CD14-positive monocyte (primary cell): ENCODE data around the gene SOX5. TPM values are rescaled to one million over a fixed set of nuclear protein-coding genes. Genes with fewer than 3 reads are reported as not detected.

Experiments
- DNase-seq, 3 donors: peaks; one replicate each; pipeline ENCODE4 v3.0.0-alpha.2; 2011 to 2022
- H2AFZ ChIP-seq: 2 replicates; pipeline ENCODE4 v1.6.0; 2012; ENCODE audit warnings: mild to moderate bottlenecking, low read depth, low read length, inconsistent platforms; ENCODE audit not compliant: insufficient read depth, poor library complexity, severe bottlenecking
- H3K27ac ChIP-seq, 2 donors: 1 replicate in 1 of 2; 2 replicates in 1 of 2; pipeline ENCODE4 v1.5.1; 2012 to 2013; ENCODE audit warnings: low read length in 2 of 2, control low read depth in 1 of 2, inconsistent platforms in 1 of 2, low read depth in 1 of 2, mild to moderate bottlenecking in 1 of 2
- H3K27me3 ChIP-seq, 2 donors: one replicate each; pipeline versions ENCODE4 v1.6.0 to v1.6.1; 2011 to 2013; ENCODE audit warnings: low read length in 2 of 2; ENCODE audit not compliant: control insufficient read depth in 2 of 2, insufficient read depth in 2 of 2
- H3K36me3 ChIP-seq, 2 donors: replicated peaks in 1 of 2; 1 replicate in 1 of 2; 2 replicates in 1 of 2; pipeline versions ENCODE4 v1.5.1 to v1.6.1; 2012 to 2013; ENCODE audit warnings: low read length in 2 of 2, control low read depth in 1 of 2, inconsistent platforms in 1 of 2, mild to moderate bottlenecking in 1 of 2; ENCODE audit not compliant: insufficient read depth in 2 of 2, control insufficient read depth in 1 of 2
- H3K4me1 ChIP-seq, 2 donors: 1 replicate in 1 of 2; 2 replicates in 1 of 2; pipeline versions ENCODE4 v1.5.1 to v1.6.1; 2012 to 2013; ENCODE audit warnings: low read length in 2 of 2, control low read depth in 1 of 2, inconsistent platforms in 1 of 2, mild to moderate bottlenecking in 1 of 2, moderate library complexity in 1 of 2; ENCODE audit not compliant: insufficient read depth in 2 of 2, control insufficient read depth in 1 of 2
- H3K4me2 ChIP-seq: replicated peaks from 2 replicates; pipeline ENCODE3; 2012; ENCODE audit warnings: low read length, moderate library complexity, mild to moderate bottlenecking; ENCODE audit not compliant: poor library complexity, severe bottlenecking; ENCODE audit errors: extremely low read depth
- H3K4me3 ChIP-seq, 3 experiments: fragments of 200-600 bp in 1 of 3; sonication (generic) in 1 of 3; replicated peaks in 1 of 3; 1 replicate in 2 of 3; 2 replicates in 1 of 3; pipeline ENCODE4 v1.5.1; 2011 to 2013; ENCODE audit warnings: low read length in 3 of 3, mild to moderate bottlenecking in 3 of 3, control low read depth in 2 of 3, low read depth in 2 of 3, inconsistent platforms in 1 of 3, moderate library complexity in 1 of 3
- H3K79me2 ChIP-seq: 2 replicates; pipeline ENCODE4 v1.6.0; 2012; ENCODE audit warnings: mild to moderate bottlenecking, control low read depth, inconsistent platforms, low read length, moderate library complexity; ENCODE audit not compliant: insufficient read depth
- H3K9ac ChIP-seq: 2 replicates; pipeline ENCODE4 v1.6.0; 2017; ENCODE audit warnings: low read length, mild to moderate bottlenecking; ENCODE audit not compliant: insufficient read depth, poor library complexity, severe bottlenecking
- H3K9me3 ChIP-seq, 2 donors: replicated peaks in 1 of 2; 1 replicate in 1 of 2; 2 replicates in 1 of 2; pipeline versions ENCODE4 v1.5.1 to v1.6.1; 2012 to 2013; ENCODE audit warnings: low read length in 2 of 2, control low read depth in 1 of 2; ENCODE audit not compliant: control insufficient read depth in 1 of 2, insufficient read depth in 1 of 2
- H4K20me1 ChIP-seq: 2 replicates; pipeline ENCODE4 v1.6.0; 2012; ENCODE audit warnings: mild to moderate bottlenecking, low read length, control low read depth, moderate library complexity; ENCODE audit not compliant: insufficient read depth
- H3K27ac Mint-ChIP-seq, 7 donors: one replicate each; pipeline ENCODE4 v1.8.0; 2020; ENCODE audit warnings: mild to moderate bottlenecking in 7 of 7, mixed read lengths in 7 of 7, moderate library complexity in 6 of 7, inconsistent platforms in 2 of 7
- H3K27me3 Mint-ChIP-seq, 3 donors: one replicate each; pipeline ENCODE4 v1.8.0; 2021 to 2022; ENCODE audit warnings: low read depth in 3 of 3, mild to moderate bottlenecking in 3 of 3, mixed read lengths in 3 of 3, moderate library complexity in 3 of 3, inconsistent platforms in 1 of 3
- H3K36me3 Mint-ChIP-seq, 2 donors: one replicate each; pipeline ENCODE4 v1.8.0; 2020; ENCODE audit warnings: mixed read lengths in 2 of 2, inconsistent platforms in 1 of 2, mild to moderate bottlenecking in 1 of 2
- H3K4me1 Mint-ChIP-seq: one replicate; pipeline ENCODE4 v1.8.0; 2020; ENCODE audit warnings: mild to moderate bottlenecking, mixed read lengths
- H3K4me3 Mint-ChIP-seq, 2 donors: one replicate each; pipeline ENCODE4 v1.8.0; 2020; ENCODE audit warnings: mild to moderate bottlenecking in 2 of 2, mixed read lengths in 2 of 2, moderate library complexity in 1 of 2
- H3K9me3 Mint-ChIP-seq, 7 donors: one replicate each; pipeline ENCODE4 v1.8.0; 2020 to 2022; ENCODE audit warnings: mixed read lengths in 7 of 7, mild to moderate bottlenecking in 6 of 7, moderate library complexity in 6 of 7, inconsistent platforms in 2 of 7
- WGBS: methylation state at CpG from one replicate; pipeline ENCODE4 v1.1.5; 2013; ENCODE audit warnings: missing lambda C conversion rate; ENCODE audit not compliant: insufficient coverage; 5-methylcytosine and 5-hydroxymethylcytosine counted together
- intact Hi-C, 2 donors: fragments of 100-400 bp; cut with micrococcal nuclease; formaldehyde crosslinking; loops; one replicate each; pipeline versions ENCODE4 v1.15.0 to v1.15.1; 2023
- polyA plus RNA-seq, 3 donors: library from polyadenylated mRNA; depleted of rRNA in 1 of 3; unstranded in 2 of 3; stranded (reverse) in 1 of 3; fragments of 300-500 nt in 2 of 3; fragments of >200 nt in 1 of 3; fragmentation: Illumina TruSeq in 2 of 3; gene quantifications; 1 replicate in 2 of 3; 2 replicates in 1 of 3; pipeline ENCODE4 v1.2.3, GENCODE V29; 2012 to 2021
- TF ChIP-seq, protein P1 (sequence below): fragments of 200-600 bp; IDR thresholded peaks from one replicate; pipeline ENCODE4 v1.8.0; 2022; ENCODE audit warnings: antibody characterized with exemption, mild to moderate bottlenecking

The SOX5 gene
- polyA plus RNA-seq, 3 donors = not detected

DNA sequence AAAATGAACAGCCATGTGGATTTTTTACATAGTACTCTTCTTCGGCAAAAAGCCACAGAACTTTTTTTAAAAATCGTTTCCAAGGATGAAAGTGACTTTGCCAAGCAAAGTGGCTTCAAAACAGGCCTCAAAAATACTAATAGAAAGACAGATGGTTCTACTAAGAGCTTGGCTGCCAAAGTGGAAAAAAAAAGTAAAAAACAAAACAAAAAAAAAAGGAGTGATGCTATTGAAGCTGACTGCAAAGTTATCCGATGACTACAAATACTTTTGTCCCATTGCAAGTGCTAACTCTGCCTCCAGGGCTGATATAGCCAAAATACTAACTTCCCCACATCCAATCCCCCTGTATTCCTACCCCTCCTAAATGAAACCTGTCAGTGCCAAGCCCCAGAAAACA lies 277.6 kb downstream of the SOX5 start:
- no peaks in the 10 kb centered on the region for H4K20me1 ChIP-seq
- H3K27ac Mint-ChIP-seq = no peak overlapping the region
- H2AFZ ChIP-seq = no peak overlapping the region
- H3K4me3 Mint-ChIP-seq = no peak overlapping the region
- H3K79me2 ChIP-seq = no peaks in the 10 kb centered on the region
- H3K27ac ChIP-seq = no peak overlapping the region
- no peaks in the 10 kb centered on the region for H3K27me3 ChIP-seq
- H3K4me2 ChIP-seq = no peak overlapping the region
- DNase-seq = no peak
- H3K36me3 Mint-ChIP-seq = no peaks in the 10 kb centered on the region
- H3K4me1 Mint-ChIP-seq = no peaks in the 10 kb centered on the region
- H3K4me3 ChIP-seq = no peak overlapping the region
- H3K9me3 Mint-ChIP-seq = peaks cover 0 to 4% (median 3%) of the 10 kb centered on the region in 7 donors
- H3K9me3 ChIP-seq = no peaks in the 10 kb centered on the region
- TF ChIP-seq, protein P1, sequence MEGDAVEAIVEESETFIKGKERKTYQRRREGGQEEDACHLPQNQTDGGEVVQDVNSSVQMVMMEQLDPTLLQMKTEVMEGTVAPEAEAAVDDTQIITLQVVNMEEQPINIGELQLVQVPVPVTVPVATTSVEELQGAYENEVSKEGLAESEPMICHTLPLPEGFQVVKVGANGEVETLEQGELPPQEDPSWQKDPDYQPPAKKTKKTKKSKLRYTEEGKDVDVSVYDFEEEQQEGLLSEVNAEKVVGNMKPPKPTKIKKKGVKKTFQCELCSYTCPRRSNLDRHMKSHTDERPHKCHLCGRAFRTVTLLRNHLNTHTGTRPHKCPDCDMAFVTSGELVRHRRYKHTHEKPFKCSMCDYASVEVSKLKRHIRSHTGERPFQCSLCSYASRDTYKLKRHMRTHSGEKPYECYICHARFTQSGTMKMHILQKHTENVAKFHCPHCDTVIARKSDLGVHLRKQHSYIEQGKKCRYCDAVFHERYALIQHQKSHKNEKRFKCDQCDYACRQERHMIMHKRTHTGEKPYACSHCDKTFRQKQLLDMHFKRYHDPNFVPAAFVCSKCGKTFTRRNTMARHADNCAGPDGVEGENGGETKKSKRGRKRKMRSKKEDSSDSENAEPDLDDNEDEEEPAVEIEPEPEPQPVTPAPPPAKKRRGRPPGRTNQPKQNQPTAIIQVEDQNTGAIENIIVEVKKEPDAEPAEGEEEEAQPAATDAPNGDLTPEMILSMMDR = no peak
- H3K36me3 ChIP-seq = no peaks in the 10 kb centered on the region
- no peak overlapping the region for H3K9ac ChIP-seq
- no peaks in the 10 kb centered on the region for H3K27me3 Mint-ChIP-seq
- H3K4me1 ChIP-seq = no peaks in the 10 kb centered on the region
- intact Hi-C loops = no loop called here
- WGBS = 100% methylated on average over 1 of the region's 3 CpGs

DNA sequence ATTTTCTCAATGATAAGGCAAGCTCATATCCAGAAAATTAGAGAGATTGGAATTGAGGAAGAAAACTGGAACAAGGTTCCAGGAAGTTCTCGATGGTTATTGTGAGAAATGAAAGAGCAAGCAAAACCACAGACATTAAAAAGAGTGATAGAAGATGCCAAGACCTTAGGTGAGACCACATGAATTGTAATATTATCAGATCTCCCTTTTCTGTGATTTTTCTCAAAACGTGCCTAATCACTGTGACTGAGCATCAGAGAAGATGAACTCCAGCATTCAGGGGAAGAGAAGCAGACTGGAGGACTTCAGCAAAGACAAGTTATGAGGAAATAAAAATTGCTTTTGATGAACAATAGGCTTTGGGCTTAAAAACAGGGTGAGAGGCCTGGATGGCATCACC lies 278.8 kb downstream of the SOX5 start:
- H3K9me3 Mint-ChIP-seq = peaks cover 0 to 3% (median 2%) of the 10 kb centered on the region in 7 donors

More for the DNA sequence above, 278.8 kb downstream of the SOX5 start:
- Histone ChIP-seq H3K79me2 (no peaks in the 10 kb centered on the region), H3K27ac (no peak overlapping the region), H3K36me3 (no peaks in the 10 kb centered on the region), H3K9me3 (no peaks in the 10 kb centered on the region), H3K4me3 (no peak overlapping the region), H3K4me2 (no peak overlapping the region), H3K9ac (no peak overlapping the region), H3K4me1 (no peaks in the 10 kb centered on the region), H2AFZ (no peak overlapping the region), H3K27me3 (no peaks in the 10 kb centered on the region), H4K20me1 (no peaks in the 10 kb centered on the region)
- TF ChIP-seq, protein P1 = no peak
- DNase-seq = no peak
- Mint-ChIP-seq H3K4me3 (no peak overlapping the region), H3K27ac (no peak overlapping the region), H3K27me3 (no peaks in the 10 kb centered on the region), H3K4me1 (no peaks in the 10 kb centered on the region), H3K36me3 (no peaks in the 10 kb centered on the region)
- 80% methylated on average over 1 of the region's 2 CpGs for WGBS
- intact Hi-C loops = no loop called here
